ENCODE data around the gene STRN. TPM values are rescaled to one million over a fixed set of nuclear protein-coding genes. Genes with fewer than 3 reads are reported as not detected.
"Not testable (repeated sequence)": the region's sequence is repeated elsewhere in the genome, so short reads cannot be mapped to it uniquely, and the experiment has no call there.

STRN gene
- total RNA-seq, 2 experiments from 2014 or later = 39.4 to 39.5 TPM

DNA sequence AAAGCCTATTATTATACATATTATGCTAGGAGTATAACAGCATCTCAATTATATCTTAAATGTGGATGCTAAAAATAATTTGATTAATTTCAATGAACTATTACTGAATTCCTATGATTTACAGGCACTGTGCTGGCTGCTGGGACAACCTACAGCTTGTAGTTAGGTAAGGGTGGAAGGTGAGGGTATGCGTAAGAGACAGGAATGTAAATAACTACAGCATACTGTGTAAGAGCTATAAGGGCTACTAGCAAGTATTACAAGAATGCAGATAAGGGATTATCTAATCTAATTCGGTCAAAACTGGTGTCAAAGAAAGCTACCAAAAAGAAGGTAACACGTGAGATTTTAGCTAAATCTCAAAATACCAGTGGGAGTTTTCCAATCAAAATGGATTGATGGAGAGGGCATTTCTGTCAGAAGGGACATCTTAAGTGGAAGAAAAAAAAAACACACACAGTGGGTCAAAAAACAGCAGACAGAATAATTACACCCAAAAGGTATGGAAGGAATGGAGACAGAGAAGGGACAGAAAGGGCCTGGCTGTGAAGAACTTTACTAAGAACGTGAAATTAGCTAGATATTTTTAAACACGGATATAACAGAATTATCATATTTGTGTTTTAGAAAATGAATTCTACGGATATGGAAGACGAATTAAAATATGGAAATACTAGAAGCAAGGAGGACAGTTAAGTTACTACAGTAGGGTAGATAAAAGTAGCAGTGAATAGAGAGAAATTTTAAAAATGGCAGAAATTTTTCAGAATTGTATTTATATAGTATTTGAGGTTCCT lies 47.1 kb downstream of the STRN start:
- H3K27ac Mint-ChIP-seq = no peak overlapping the region
- no peak overlapping the region for H3K4me3 Mint-ChIP-seq
- peaks cover 17% of the 10 kb centered on the region for H3K4me1 Mint-ChIP-seq
- POLR2A ChIA-PET = interaction anchor here (0.5 kb wide), 1 partner anchor 9 kb away, joined by 4 read pairs; no protein-coding TSS in a partner anchor
- peaks cover 11% of the 10 kb centered on the region for H3K36me3 Mint-ChIP-seq (ENCODE audit: low read depth)
- no peaks in the 10 kb centered on the region for H3K27me3 Mint-ChIP-seq
- CTCF ChIA-PET = interaction anchor here (0.5 to 1.0 kb wide), 3 partner anchors 15 to 1481 kb away, joined by 3 to 5 read pairs (median 3); no protein-coding TSS in a partner anchor
- no peak for DNase-seq
- H3K9me3 Mint-ChIP-seq = no peaks in the 10 kb centered on the region

DNA sequence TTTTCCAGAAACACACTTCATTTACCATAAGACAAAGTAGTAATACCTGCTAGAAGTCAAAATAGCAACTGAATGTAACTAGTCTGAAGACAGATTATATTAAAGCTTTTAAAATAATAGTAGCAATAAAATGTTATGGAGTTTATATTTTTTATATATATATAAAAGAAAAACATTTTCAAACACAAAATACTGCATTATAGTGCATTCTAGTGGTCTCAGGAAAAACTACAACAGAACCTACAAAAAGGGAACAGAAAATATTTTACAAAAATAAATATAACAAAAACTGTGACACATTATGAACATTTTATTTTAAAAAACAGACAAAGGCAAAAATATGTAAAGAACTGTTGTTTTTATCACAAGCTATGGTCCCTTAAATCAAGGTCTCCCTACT lies 48.0 kb downstream of the STRN start:
- ChIA-PET POLR2A (interaction anchor here (0.5 kb wide), 1 partner anchor 8 kb away, joined by 4 read pairs; no protein-coding TSS in a partner anchor), CTCF (no interaction called here)
- H3K27ac Mint-ChIP-seq = no peak overlapping the region

DNA sequence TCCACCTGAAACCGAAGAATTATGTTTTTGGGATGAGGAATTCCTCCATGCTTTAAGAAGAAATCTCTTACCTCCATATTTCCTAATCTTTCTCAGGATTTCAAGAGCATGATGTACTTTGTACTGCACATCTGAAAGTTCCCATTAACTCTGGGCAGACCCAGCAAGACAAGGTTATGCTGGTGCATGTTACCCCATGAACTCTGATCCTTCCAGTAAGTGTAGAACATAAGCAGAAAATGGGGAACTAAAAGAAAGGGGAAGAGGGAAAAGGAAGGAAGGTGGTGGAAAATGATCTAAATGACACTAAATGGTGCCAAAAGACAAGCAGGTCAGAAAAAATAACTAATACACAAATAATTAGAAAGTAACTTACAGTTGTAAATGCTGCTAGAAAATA lies 50.7 kb downstream of the STRN start:
- POLR2A ChIA-PET = no interaction called here
- no peaks in the 10 kb centered on the region for H3K9me3 Mint-ChIP-seq
- no peaks in the 10 kb centered on the region for H3K27me3 Mint-ChIP-seq
- CTCF ChIA-PET = no interaction called here
- no peak overlapping the region for H3K27ac Mint-ChIP-seq
- no peak overlapping the region for H3K4me3 Mint-ChIP-seq
- H3K36me3 Mint-ChIP-seq (ENCODE audit: low read depth) = peaks cover 2% of the 10 kb centered on the region
- DNase-seq = no peak
- H3K4me1 Mint-ChIP-seq = no peaks in the 10 kb centered on the region

More for the DNA sequence above, 48.0 kb downstream of the STRN start:
- DNase-seq = no peak
- Mint-ChIP-seq H3K9me3 (no peaks in the 10 kb centered on the region), H3K4me1 (peaks cover 13% of the 10 kb centered on the region), H3K27me3 (no peaks in the 10 kb centered on the region), H3K36me3 (ENCODE audit: low read depth) (peaks cover 8% of the 10 kb centered on the region), H3K4me3 (no peak overlapping the region)

DNA sequence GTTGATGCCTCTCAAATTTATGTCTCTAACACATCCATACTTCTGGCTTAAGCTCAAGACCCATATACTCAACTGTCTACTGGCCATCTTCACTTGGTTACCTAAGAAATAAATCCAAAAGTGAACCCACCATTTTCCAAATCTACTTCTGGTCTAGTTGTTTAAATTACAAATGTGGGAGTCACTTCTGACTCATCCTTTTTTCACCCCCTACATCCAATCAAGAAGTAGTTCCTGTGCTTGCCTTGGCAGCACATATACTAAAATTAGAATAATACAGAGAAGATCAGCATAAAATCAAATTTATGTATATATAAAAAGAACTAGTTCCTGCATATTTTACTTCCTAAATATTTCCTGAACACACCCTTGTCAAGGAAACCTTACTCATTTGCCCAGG lies 53.6 kb downstream of the STRN start:
- CTCF ChIA-PET = interaction anchor here (1.0 kb wide), 1 partner anchor 13 kb away, joined by 3 read pairs; no protein-coding TSS in a partner anchor
- DNase-seq = no peak
- Mint-ChIP-seq H3K27ac (no peak overlapping the region), H3K36me3 (ENCODE audit: low read depth) (peaks cover 5% of the 10 kb centered on the region), H3K4me1 (no peaks in the 10 kb centered on the region), H3K9me3 (no peaks in the 10 kb centered on the region), H3K4me3 (no peak overlapping the region), H3K27me3 (no peaks in the 10 kb centered on the region)
- POLR2A ChIA-PET = no interaction called here

DNA sequence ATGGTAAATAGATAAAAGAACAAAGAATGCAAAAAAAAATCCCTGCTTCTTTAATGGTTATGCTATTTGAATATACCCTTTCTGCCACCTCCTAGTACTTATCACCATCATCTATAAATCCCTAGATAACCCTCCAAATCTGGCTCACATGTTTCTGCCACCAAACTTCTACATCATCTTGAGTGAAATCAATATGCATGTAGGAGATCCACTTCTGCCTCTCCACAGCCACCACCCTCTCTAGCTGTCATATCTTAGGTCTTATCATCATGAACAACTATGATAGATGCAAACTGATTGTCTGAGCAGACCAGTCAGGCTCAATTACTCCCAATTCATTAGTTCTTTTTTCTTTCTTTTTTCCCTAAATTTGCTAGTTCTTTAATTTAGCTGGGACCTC lies 55.3 kb downstream of the STRN start:
- Mint-ChIP-seq H3K9me3 (no peaks in the 10 kb centered on the region), H3K27me3 (no peaks in the 10 kb centered on the region), H3K36me3 (ENCODE audit: low read depth) (peaks cover 6% of the 10 kb centered on the region), H3K27ac (no peak overlapping the region), H3K4me3 (no peak overlapping the region), H3K4me1 (no peaks in the 10 kb centered on the region)
- no peak for DNase-seq
- ChIA-PET CTCF (no interaction called here), POLR2A (no interaction called here)

DNA sequence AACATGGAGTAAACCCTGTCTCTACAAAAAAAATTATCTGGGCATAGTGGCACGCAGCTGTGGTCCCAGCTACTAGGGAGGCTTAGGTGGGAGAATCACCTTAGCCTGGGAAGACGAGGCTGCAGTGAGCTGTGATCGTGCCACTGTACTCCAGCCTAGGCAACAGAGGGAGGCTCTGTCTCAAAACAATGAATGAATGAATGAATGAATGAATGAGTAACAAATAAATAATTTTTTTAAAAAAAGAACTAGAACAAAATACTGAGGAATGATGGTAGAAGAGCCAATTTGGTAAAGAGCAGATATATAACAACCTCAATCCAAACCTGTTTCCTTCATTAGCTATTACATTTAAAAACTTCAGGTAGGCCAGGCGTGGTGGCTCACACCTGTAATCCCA lies 60.1 kb downstream of the STRN start:
- ChIA-PET POLR2A (no interaction called here), CTCF (no interaction called here)
- Mint-ChIP-seq H3K27ac (no peak overlapping the region), H3K9me3 (no peaks in the 10 kb centered on the region), H3K4me3 (no peak overlapping the region), H3K36me3 (ENCODE audit: low read depth) (peaks cover 6% of the 10 kb centered on the region), H3K4me1 (no peaks in the 10 kb centered on the region), H3K27me3 (no peaks in the 10 kb centered on the region)
- no peak for DNase-seq

DNA sequence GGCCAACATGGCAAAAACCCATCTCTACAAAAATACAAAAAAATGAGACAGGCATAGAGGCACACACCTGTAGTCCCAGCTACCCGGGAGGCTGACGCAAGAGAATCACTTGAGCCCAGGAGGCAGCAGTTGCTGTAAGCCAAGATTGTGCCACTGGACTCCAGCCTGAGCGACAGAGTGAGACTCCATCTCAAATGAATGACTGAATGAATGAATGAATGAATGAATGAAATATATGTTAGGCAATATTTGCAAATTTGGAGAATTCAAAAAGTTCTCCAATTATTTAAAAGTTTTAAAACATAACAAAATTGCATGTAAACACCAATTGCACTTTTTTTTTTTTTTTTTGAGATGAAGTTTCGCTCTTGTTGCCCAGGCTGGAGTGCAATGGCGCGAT lies 61.7 kb downstream of the STRN start:
- Mint-ChIP-seq H3K27me3 (no peaks in the 10 kb centered on the region), H3K4me3 (no peak overlapping the region), H3K27ac (no peak overlapping the region), H3K4me1 (no peaks in the 10 kb centered on the region), H3K36me3 (ENCODE audit: low read depth) (peaks cover 10% of the 10 kb centered on the region), H3K9me3 (no peaks in the 10 kb centered on the region)
- no peak for DNase-seq
- ChIA-PET CTCF (interaction anchor here (1.3 kb wide), 1 partner anchor 15 kb away, joined by 3 read pairs; no protein-coding TSS in a partner anchor), POLR2A (no interaction called here)

DNA sequence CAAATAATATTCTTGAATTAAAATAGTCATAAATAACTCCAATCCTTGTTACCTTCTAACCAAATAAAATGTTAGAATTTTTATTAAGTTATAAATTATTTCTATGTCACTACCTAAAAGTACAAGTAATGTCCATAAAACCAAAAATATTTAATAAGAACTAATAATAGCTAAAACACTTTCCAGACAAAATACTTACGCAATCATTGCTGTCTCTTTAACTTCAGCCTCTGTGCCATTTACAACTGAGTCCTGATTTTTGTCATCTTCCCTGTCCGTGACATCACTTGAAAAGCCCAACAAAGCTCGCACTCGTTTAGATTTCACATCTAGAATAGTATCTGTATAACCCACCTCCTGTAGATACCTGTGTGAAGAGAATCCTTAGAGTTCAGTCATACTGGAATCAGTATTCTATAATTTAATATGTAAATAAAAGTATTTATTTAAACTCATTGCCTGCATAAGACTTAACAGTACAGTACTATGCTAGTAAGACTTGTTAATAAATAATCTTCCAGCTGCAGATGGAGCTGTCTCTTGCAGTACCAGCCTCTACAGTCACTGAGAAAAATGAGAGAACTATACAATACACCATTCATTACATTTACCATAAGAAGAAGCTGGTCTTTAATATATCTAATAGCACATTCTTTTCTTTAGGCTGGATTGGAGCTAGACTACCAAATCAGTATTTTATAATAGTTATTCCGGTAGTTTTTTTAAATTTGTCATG lies 63.8 kb downstream of the STRN start:
- Mint-ChIP-seq H3K4me1 (no peaks in the 10 kb centered on the region), H3K9me3 (no peaks in the 10 kb centered on the region), H3K27ac (no peak overlapping the region), H3K4me3 (no peak overlapping the region), H3K36me3 (ENCODE audit: low read depth) (peaks cover 12% of the 10 kb centered on the region), H3K27me3 (no peaks in the 10 kb centered on the region)
- CTCF ChIA-PET = no interaction called here
- no peak for DNase-seq
- POLR2A ChIA-PET = interaction anchor here (0.5 kb wide), 1 partner anchor 9 kb away, joined by 6 read pairs; no protein-coding TSS in a partner anchor

DNA sequence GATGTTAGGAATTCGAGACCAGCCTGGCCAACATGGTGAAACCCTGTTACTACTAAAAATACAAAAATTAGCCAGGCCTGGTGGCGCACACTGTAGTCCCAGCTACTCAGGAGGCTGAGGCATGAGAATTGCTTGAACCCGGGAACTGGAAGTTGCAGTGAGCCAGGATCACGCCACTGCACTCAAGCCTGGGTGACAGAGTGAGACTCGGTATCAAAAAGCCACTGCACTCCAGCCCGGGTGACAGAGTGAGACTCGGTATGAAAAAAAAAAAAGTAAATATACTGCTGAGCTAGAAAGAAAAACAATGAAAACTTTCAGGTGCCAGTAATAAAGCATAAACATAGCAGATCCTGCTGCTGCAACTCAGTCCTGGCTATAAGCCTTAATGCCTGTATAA lies 73.5 kb downstream of the STRN start:
- H3K36me3 Mint-ChIP-seq (ENCODE audit: low read depth) = peaks cover 16% of the 10 kb centered on the region

DNA sequence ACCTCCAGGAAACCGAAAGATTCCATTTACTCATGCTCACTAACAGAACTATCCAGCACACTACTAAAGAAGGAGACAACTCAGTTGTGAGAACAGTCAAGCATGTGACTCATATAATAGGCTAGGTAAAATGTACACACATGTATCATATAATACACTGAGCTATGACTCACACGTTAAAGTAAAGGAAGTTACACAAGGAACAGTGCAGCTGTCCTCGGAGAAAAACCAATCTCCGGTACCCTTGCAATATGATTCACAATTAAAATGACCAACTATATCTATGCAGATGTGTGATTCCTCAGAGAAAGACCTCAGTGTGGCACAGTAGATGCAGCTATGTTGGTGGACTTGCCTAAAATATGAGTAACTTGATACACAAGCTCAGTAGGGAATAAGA lies 76.5 kb downstream of the STRN start:
- peaks cover 4% of the 10 kb centered on the region for H3K4me1 Mint-ChIP-seq
- peaks cover 21% of the 10 kb centered on the region for H3K36me3 Mint-ChIP-seq (ENCODE audit: low read depth)
- CTCF ChIA-PET = interaction anchor here (0.6 kb wide), 1 partner anchor 49 kb away, joined by 3 read pairs; no protein-coding TSS in a partner anchor
- no peaks in the 10 kb centered on the region for H3K27me3 Mint-ChIP-seq
- no peak overlapping the region for H3K27ac Mint-ChIP-seq
- no peaks in the 10 kb centered on the region for H3K9me3 Mint-ChIP-seq
- POLR2A ChIA-PET = no interaction called here
- H3K4me3 Mint-ChIP-seq = no peak overlapping the region
- no peak for DNase-seq

More for the DNA sequence above, 73.5 kb downstream of the STRN start:
- no peak overlapping the region for H3K27ac Mint-ChIP-seq
- H3K9me3 Mint-ChIP-seq = no peaks in the 10 kb centered on the region
- no peaks in the 10 kb centered on the region for H3K27me3 Mint-ChIP-seq
- peaks cover 4% of the 10 kb centered on the region for H3K4me1 Mint-ChIP-seq
- H3K4me3 Mint-ChIP-seq = no peak overlapping the region
- DNase-seq = no peak
- CTCF ChIA-PET = no interaction called here
- POLR2A ChIA-PET = interaction anchor here (0.6 kb wide), 1 partner anchor 9 kb away, joined by 6 read pairs; no protein-coding TSS in a partner anchor

DNA sequence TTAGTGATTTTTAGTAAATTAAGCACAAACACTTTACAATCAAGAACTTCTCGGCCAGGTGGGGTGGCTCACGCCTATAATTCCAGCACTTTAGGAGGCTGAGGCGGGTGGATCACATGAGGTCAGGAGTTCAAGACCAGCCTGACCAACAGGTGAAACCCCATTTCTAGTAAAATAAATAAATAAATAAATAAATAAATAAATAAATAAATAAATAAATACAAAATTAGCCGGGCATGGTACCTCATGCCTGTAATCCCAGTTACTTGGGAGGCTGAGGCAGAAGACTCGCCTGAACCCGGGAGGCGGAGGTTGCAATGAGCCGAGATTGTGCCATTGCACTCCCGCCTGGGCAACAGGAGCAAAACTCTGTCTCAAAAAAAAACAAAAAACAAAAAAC lies 79.2 kb downstream of the STRN start:
- DNase-seq, CTCF ChIA-PET, H3K27ac Mint-ChIP-seq, H3K27me3 Mint-ChIP-seq, H3K9me3 Mint-ChIP-seq, POLR2A ChIA-PET, H3K4me3 Mint-ChIP-seq, H3K4me1 Mint-ChIP-seq: not testable (repeated sequence)
- peaks cover 21% of the 10 kb centered on the region for H3K36me3 Mint-ChIP-seq (ENCODE audit: low read depth)

DNA sequence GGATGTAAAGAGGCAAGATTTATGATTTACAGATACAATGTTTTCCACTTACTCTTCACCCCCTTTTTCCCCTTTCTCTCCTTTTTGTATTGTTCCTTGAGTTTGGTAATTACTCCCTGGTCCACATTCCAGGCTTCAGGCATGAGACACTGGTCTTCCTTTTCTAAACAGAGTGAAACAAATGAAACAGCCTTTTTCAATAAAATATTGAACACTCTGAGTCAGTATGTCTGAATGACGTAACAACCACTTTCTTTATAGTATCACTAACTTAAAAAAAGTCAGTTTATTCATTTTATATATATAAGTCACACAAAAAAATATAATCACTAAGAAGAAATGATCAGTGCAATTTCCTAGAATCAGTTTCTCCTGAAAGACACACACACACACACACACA lies 79.7 kb downstream of the STRN start:
- no peak for DNase-seq
- POLR2A ChIA-PET = no interaction called here

DNA sequence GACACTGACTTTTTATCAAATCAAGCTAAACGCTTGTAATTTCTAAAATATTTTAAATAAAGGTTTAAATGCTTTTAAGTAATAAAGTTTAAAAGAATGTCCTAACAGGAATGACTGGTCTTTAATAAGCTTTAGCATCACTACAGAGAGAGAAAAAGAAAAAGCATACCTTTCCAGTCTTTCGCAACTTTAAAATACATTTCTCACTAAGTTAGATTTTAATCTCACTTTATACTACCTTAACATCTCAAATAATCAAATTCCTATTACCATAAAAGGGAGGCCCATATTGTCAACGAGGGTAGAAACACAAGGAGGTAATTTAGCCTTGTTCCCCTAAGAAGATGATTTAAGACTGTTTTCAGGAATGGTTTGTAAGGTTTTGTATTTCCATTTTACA lies 80.7 kb downstream of the STRN start:
- no peak overlapping the region for H3K27ac Mint-ChIP-seq
- peaks cover 23% of the 10 kb centered on the region for H3K36me3 Mint-ChIP-seq (ENCODE audit: low read depth)
- H3K27me3 Mint-ChIP-seq = no peaks in the 10 kb centered on the region
- H3K9me3 Mint-ChIP-seq = no peaks in the 10 kb centered on the region
- ChIA-PET POLR2A (no interaction called here), CTCF (no interaction called here)
- no peak overlapping the region for H3K4me3 Mint-ChIP-seq
- DNase-seq = no peak
- peaks cover 4% of the 10 kb centered on the region for H3K4me1 Mint-ChIP-seq

More for the DNA sequence above, 79.7 kb downstream of the STRN start:
- Mint-ChIP-seq H3K36me3 (ENCODE audit: low read depth) (peaks cover 21% of the 10 kb centered on the region), H3K4me1 (peaks cover 4% of the 10 kb centered on the region), H3K27me3 (no peaks in the 10 kb centered on the region), H3K27ac (no peak overlapping the region), H3K9me3 (no peaks in the 10 kb centered on the region), H3K4me3 (no peak overlapping the region)
- CTCF ChIA-PET = no interaction called here

Data from activated CD4-positive, alpha-beta T cell treated with anti-CD3 and anti-CD28 coated beads, Interleukin-2, amount 10 ng/mL, durations not matched to agents 7 days and 5 days (primary cell).